ENCODE measurements around the gene GRAMD2A.

Gene GRAMD2A

GRCh38 chr15:72197460-72198355 lies at the start of gene GRAMD2A:
GRAMD2A (minus strand) TSS chr15:72197787.
- DNase-seq, result no peak

GRCh38 chr15:72242775-72243370 lies 45.3 kb upstream of the GRAMD2A start:
- DNase-seq, result no peak

- DNase-seq, result no peak
Measured at GRCh38 chr15:72239652-72240051, 42.1 kb upstream of the GRAMD2A start.

- no peak for DNase-seq
Measured at GRCh38 chr15:72238586-72238985, 41.0 kb upstream of the GRAMD2A start.

- no peak for DNase-seq
Measured at GRCh38 chr15:72237853-72238224, 40.3 kb upstream of the GRAMD2A start.

GRCh38 chr15:72237029-72237852 lies 39.7 kb upstream of the GRAMD2A start:
- DNase-seq, result no peak

GRCh38 chr15:72236381-72237003 lies 38.9 kb upstream of the GRAMD2A start:
- no peak for DNase-seq

GRCh38 chr15:72235298-72235697 lies 37.7 kb upstream of the GRAMD2A start:
- DNase-seq, result no peak

- DNase-seq, result no peak
Measured at GRCh38 chr15:72233769-72234168, 36.2 kb upstream of the GRAMD2A start.

GRCh38 chr15:72231833-72232478 lies 34.4 kb upstream of the GRAMD2A start:
- no peak for DNase-seq

GRCh38 chr15:72231066-72231832 lies 33.7 kb upstream of the GRAMD2A start, which contains the start of gene PKM:
PKM (minus strand) TSS chr15:72231190; CDS start chr15:72219097, 12,093 bp downstream.
- peak; percentile 66 for DNase-seq

GRCh38 chr15:72230197-72231065 lies 32.8 kb upstream of the GRAMD2A start:
- peak; percentile 69 for DNase-seq

GRCh38 chr15:72229947-72230196 lies 32.3 kb upstream of the GRAMD2A start:
- no peak for DNase-seq

- no peak for DNase-seq
Measured at GRCh38 chr15:72229076-72229946, 31.7 kb upstream of the GRAMD2A start.

GRCh38 chr15:72227720-72228119 lies 30.1 kb upstream of the GRAMD2A start:
- no peak for DNase-seq

GRCh38 chr15:72227192-72227586 lies 29.6 kb upstream of the GRAMD2A start:
- DNase-seq, result no peak

GRCh38 chr15:72223278-72223677 lies 25.7 kb upstream of the GRAMD2A start:
- no peak for DNase-seq

- DNase-seq, result no peak
Measured at GRCh38 chr15:72222393-72222792, 24.8 kb upstream of the GRAMD2A start.

- DNase-seq, result no peak
Measured at GRCh38 chr15:72220687-72221086, 23.1 kb upstream of the GRAMD2A start.

- no peak for DNase-seq
Measured at GRCh38 chr15:72217216-72217615, 19.6 kb upstream of the GRAMD2A start.

Data from NCI-H2081 treated with DMSO at 0.1 percent for 48 hours (cell line).